ENCODE measurements around the gene LCN10. TPM values are rescaled to one million over a fixed set of nuclear protein-coding genes. Genes with fewer than 3 reads are reported as not detected.

LCN10 gene
- total and polyA plus RNA-seq, 3 experiments from 2014 or later = 0.22 to 1.2 (median 1.1) TPM

DNA sequence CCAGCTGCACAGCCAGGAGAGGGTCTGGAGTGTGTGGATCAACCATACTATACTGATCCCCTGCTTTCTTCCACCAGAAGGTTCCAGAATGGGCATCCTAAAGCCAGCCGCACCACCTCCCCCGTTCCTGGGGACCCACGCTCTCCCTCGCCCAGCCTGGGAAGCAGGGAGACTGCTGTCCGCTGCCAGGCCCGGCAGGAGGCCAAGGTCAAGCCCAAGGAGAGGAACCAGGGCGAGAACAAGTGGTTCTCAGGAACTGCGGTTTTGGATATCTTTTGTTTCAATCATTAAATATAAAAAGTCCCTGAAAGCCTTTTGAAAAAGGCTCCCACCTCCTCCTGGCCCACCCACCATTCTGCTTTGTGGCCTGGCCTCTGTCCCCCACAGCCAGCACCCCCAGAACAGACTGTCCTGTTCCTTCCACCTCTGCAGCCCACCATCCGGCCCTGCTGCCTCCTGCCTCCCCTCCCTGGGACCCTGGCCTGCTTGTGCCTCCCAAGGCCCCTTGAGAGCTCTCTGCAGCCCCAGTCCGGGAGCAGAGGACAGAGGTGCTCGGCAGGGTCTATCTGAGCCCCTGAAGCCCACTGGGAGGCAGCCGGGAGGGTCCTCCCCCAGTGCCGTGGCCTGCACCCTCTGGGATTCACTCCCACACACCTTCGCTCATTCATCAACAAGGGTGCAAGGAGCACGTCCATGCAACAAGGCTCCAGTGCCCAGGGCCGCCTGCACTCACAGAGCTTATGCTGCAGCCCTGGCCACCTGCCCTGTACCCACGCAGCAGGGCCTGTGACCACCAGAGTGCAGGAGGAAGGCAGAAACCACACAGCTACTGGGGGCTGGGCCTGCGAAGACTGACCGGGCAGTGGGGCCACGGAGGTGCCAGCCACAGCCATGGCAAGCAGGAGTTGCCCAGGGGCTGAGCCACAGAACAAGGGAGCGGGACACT lies 6.2 kb upstream of the LCN10 start:
- H3K27ac ChIP-seq (ENCODE audit: low read depth, low read length) = no peak overlapping the region
- CTCF ChIA-PET = interaction anchor here (1.3 kb wide), 1 partner anchor 9 kb away, joined by 3 read pairs; the partner anchor contains the start of gene LCN8
- no peak overlapping the region for H3K27ac Mint-ChIP-seq

DNA sequence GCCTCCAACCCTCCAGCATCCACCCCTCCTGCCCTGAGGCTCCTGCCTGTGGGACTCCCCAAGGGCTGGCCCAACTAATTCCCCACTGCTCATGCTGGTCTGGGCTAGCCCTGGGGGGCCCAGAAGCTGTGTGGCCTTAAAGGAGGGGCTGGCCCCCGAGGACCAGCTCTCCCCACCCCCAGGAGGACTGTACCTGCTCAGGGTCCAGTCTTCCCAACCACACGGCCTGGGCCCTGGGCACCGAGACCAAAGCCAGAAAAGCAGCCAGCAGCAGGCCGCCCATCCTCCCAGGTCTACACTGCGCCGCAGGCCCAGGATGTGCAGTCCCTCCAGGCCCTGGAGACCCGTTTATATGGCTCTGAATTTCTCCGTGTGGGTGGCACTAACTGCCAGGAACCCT lies 5.5 kb upstream of the LCN10 start, which contains the start of gene LCN6:
LCN6 (minus strand) TSS at position 325 of the 400 bp plus-strand sequence; CDS start at position 283, 42 bp downstream.
- Histone ChIP-seq H3K27ac (ENCODE audit: low read depth, low read length) (no peak within 1 kb of the TSS), H3K36me3 (ENCODE audit: insufficient read depth, low read length) (no peaks in the 10 kb centered on the region), H3K27me3 (ENCODE audit: insufficient read depth, low read length, poor library complexity, severe bottlenecking) (no peaks in the 10 kb centered on the region), H3K4me3 (ENCODE audit: low read length) (no peak within 1 kb of the TSS), H3K4me1 (ENCODE audit: insufficient read depth, low read length) (no peaks in the 10 kb centered on the region), H3K9me3 (ENCODE audit: low read length) (peaks cover 9% of the 10 kb centered on the region)
- Mint-ChIP-seq H3K27me3 (peaks cover 11 to 14% of the 10 kb centered on the region in 2 donors), H3K4me1 (no peaks in the 10 kb centered on the region), H3K9me3 (peaks cover 14 to 21% (median 15%) of the 10 kb centered on the region in 5 donors), H3K36me3 (peaks cover 0 to 12% (median 0%) of the 10 kb centered on the region in 3 donors), H3K27ac (no peak within 1 kb of the TSS), H3K4me3 (no peak within 1 kb of the TSS)
- POLR2A ChIA-PET = no interaction called here
- CTCF ChIA-PET = interaction anchor here (1.3 kb wide), 1 partner anchor 10 kb away, joined by 3 read pairs; the partner anchor contains the start of gene LCN8
- no peak for DNase-seq

More for the DNA sequence above, 6.2 kb upstream of the LCN10 start:
- Mint-ChIP-seq H3K4me1 (no peaks in the 10 kb centered on the region), H3K36me3 (peaks cover 0 to 12% (median 0%) of the 10 kb centered on the region in 3 donors), H3K27me3 (peaks cover 8 to 10% of the 10 kb centered on the region in 2 donors), H3K9me3 (peaks cover 14 to 21% (median 15%) of the 10 kb centered on the region in 5 donors), H3K4me3 (no peak overlapping the region)
- H3K36me3 ChIP-seq (ENCODE audit: insufficient read depth, low read length) = no peaks in the 10 kb centered on the region
- H3K27me3 ChIP-seq (ENCODE audit: insufficient read depth, low read length, poor library complexity, severe bottlenecking) = no peaks in the 10 kb centered on the region
- no peak for DNase-seq
- no peaks in the 10 kb centered on the region for H3K4me1 ChIP-seq (ENCODE audit: insufficient read depth, low read length)
- H3K9me3 ChIP-seq (ENCODE audit: low read length) = peaks cover 9% of the 10 kb centered on the region
- POLR2A ChIA-PET = no interaction called here
- no peak overlapping the region for H3K4me3 ChIP-seq (ENCODE audit: low read length)

DNA sequence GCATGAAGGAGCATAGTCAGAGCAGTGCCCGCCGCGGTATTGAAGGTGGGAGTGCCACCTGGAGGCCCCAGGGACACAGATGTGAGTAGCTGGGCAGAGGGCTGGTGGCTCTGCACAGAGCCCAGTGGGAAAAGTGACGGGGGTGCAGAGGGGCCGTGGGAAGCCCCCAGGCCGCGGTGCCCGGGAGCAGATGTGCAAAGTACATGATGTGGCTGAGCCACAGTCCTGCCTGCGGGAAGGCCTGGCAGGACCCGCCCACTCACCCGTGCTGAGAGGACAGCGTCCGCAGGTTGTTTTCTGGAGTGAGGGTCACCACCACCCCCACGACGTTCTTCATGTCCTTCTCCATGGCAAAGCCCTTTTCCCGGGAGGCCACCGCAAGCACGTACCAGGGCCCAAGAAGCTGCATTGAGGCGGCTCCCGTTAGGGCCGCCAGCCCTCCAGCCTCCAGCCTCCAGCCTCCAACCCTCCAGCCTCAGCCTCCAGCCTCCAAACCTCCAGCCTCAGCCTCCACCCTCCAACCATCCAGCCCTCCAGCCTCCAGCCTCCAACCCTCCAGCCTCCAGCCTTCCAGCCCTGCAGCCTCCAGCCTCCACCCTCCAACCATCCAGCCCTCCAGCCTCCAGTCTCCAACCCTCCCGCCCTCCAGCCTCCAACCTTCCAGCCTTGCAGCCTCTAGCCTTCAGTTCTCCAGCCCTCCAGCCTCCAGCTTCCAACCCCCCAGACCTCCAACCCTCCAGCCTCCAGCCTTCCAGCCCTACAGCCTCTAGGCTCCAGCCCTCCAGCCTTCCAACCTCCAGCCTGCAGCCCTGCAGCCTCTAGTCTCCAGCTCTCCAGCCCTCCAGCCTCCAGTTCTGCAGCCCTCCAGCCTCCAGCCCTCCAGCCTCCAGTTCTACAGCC lies 4.7 kb upstream of the LCN10 start:
- Histone ChIP-seq H3K36me3 (ENCODE audit: insufficient read depth, low read length) (no peaks in the 10 kb centered on the region), H3K27me3 (ENCODE audit: insufficient read depth, low read length, poor library complexity, severe bottlenecking) (no peaks in the 10 kb centered on the region), H3K9me3 (ENCODE audit: low read length) (peaks cover 9% of the 10 kb centered on the region), H3K27ac (ENCODE audit: low read depth, low read length) (no peak overlapping the region), H3K4me1 (ENCODE audit: insufficient read depth, low read length) (no peaks in the 10 kb centered on the region), H3K4me3 (ENCODE audit: low read length) (no peak overlapping the region)
- Mint-ChIP-seq H3K4me3 (no peak overlapping the region), H3K27me3 (peaks cover 11 to 13% of the 10 kb centered on the region in 2 donors), H3K27ac (no peak overlapping the region), H3K4me1 (no peaks in the 10 kb centered on the region), H3K9me3 (peaks cover 9 to 17% (median 11%) of the 10 kb centered on the region in 5 donors), H3K36me3 (peaks cover 0 to 9% (median 0%) of the 10 kb centered on the region in 3 donors)
- POLR2A ChIA-PET = no interaction called here
- CTCF ChIA-PET = no interaction called here
- DNase-seq = no peak

DNA sequence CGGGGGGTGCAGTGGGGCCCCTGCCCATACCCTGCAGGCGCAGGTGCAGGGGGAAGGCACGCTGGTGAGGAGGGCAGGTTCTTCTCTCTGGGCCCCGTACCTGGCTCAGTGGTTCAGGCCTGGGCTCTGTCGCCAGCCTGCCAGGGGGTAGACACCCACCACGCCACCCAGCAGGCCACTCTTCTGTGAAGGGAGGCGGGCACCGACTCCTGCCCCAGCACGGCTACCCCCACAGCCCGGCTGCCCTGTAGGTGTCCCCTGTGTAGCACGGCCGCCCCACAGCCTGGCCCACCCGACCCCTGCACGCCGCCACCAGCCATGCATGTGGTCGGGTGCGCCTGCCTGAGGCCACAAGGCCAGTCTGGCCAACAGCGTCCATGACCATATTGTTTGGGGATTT lies 3.9 kb upstream of the LCN10 start:
- Histone ChIP-seq H3K36me3 (ENCODE audit: insufficient read depth, low read length) (no peaks in the 10 kb centered on the region), H3K4me3 (ENCODE audit: low read length) (no peak overlapping the region), H3K4me1 (ENCODE audit: insufficient read depth, low read length) (peaks cover 3% of the 10 kb centered on the region), H3K9me3 (ENCODE audit: low read length) (peaks cover 3% of the 10 kb centered on the region), H3K27me3 (ENCODE audit: insufficient read depth, low read length, poor library complexity, severe bottlenecking) (no peaks in the 10 kb centered on the region), H3K27ac (ENCODE audit: low read depth, low read length) (no peak overlapping the region)
- DNase-seq = no peak
- Mint-ChIP-seq H3K27ac (no peak overlapping the region), H3K4me1 (peaks cover 0 to 4% (median 0%) of the 10 kb centered on the region in 3 donors), H3K27me3 (peaks cover 11 to 13% of the 10 kb centered on the region in 2 donors), H3K9me3 (peaks cover 1 to 9% (median 3%) of the 10 kb centered on the region in 5 donors), H3K36me3 (peaks cover 0 to under 1% (median 0%) of the 10 kb centered on the region in 3 donors), H3K4me3 (no peak overlapping the region)
- POLR2A ChIA-PET = no interaction called here
- CTCF ChIA-PET = no interaction called here

DNA sequence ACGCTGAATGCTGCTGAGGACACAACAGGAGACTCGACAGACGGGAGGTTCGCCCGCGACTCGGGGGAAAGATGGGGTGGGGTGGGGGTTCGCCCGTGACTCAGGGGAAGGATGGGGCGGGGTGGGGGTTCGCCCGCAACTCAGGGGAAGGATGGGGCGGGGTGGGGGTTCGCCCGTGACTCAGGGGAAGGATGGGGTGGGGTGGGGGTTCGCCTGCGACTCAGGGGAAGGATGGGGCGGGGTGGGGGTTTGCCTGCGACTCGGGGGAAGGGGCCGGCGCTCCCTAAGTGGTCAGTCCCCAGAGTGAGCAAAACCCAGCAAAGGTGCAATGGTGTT lies 3.4 kb upstream of the LCN10 start:
- Histone ChIP-seq H3K4me1 (ENCODE audit: insufficient read depth, low read length) (peaks cover 8% of the 10 kb centered on the region), H3K9me3 (ENCODE audit: low read length) (no peaks in the 10 kb centered on the region), H3K4me3 (ENCODE audit: low read length) (no peak overlapping the region), H3K27me3 (ENCODE audit: insufficient read depth, low read length, poor library complexity, severe bottlenecking) (no peaks in the 10 kb centered on the region), H3K36me3 (ENCODE audit: insufficient read depth, low read length) (no peaks in the 10 kb centered on the region), H3K27ac (ENCODE audit: low read depth, low read length) (no peak overlapping the region)
- Mint-ChIP-seq H3K27me3 (peaks cover 11 to 13% of the 10 kb centered on the region in 2 donors), H3K4me3 (no peak overlapping the region), H3K9me3 (peaks cover 0 to 7% (median 0%) of the 10 kb centered on the region in 5 donors), H3K27ac (no peak overlapping the region), H3K36me3 (no peaks in the 10 kb centered on the region), H3K4me1 (peaks cover 0 to 8% (median 0%) of the 10 kb centered on the region in 3 donors)
- POLR2A ChIA-PET = no interaction called here
- CTCF ChIA-PET = no interaction called here
- no peak for DNase-seq

DNA sequence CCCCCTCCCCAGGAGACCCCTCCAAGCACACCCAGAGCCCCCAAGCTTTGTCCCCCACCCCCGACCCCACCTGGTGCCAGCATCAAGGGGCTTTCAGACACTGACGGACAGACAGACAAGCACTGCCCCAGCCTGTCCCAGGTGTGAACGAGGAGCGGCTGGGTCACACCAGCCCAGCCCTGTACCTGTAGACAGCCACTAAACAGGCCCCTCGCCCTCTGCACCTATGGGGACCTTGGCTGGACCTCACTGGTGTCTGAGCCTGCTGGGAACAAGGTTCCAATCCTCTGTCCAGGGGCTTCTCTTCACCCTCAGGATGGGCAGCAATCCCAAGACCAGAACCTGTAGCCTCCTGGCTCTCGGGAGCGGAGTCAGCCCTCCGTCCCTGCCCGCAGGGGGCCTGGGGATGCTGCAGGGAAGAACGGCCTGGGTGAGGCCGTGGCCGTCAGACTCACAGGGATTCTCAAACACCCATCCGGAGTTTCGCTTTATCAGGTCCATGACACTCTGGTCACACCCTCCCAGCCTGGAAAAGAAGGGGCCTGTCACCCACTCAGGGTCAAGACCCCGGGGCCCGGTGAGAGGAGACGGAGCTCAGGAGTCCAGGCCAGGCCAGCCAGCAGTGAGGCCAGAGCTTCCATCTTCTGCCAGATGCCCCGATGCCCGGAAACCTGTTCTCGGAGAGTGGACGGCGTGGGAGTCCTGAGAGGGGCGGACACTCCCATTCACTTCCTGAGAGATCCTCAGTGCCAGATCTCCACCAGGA lies 2.8 kb upstream of the LCN10 start:
- peaks cover 0 to 8% (median 0%) of the 10 kb centered on the region in 3 donors for H3K4me1 Mint-ChIP-seq
- peaks cover 0 to 2% (median 0%) of the 10 kb centered on the region in 5 donors for H3K9me3 Mint-ChIP-seq
- ChIA-PET POLR2A (no interaction called here), CTCF (interaction anchor here (1.1 kb wide), 1 partner anchor 15 kb away, joined by 3 read pairs; no protein-coding TSS in a partner anchor)
- peaks cover 8% of the 10 kb centered on the region for H3K4me1 ChIP-seq (ENCODE audit: insufficient read depth, low read length)
- H3K36me3 ChIP-seq (ENCODE audit: insufficient read depth, low read length) = no peaks in the 10 kb centered on the region
- no peak overlapping the region for H3K4me3 ChIP-seq (ENCODE audit: low read length)
- no peaks in the 10 kb centered on the region for H3K36me3 Mint-ChIP-seq
- H3K27me3 ChIP-seq (ENCODE audit: insufficient read depth, low read length, poor library complexity, severe bottlenecking) = no peaks in the 10 kb centered on the region
- no peak overlapping the region for H3K27ac ChIP-seq (ENCODE audit: low read depth, low read length)
- no peak overlapping the region for H3K27ac Mint-ChIP-seq
- no peak overlapping the region for H3K4me3 Mint-ChIP-seq
- H3K9me3 ChIP-seq (ENCODE audit: low read length) = no peaks in the 10 kb centered on the region
- H3K27me3 Mint-ChIP-seq = peaks cover 11 to 13% of the 10 kb centered on the region in 2 donors
- DNase-seq = no peak

DNA sequence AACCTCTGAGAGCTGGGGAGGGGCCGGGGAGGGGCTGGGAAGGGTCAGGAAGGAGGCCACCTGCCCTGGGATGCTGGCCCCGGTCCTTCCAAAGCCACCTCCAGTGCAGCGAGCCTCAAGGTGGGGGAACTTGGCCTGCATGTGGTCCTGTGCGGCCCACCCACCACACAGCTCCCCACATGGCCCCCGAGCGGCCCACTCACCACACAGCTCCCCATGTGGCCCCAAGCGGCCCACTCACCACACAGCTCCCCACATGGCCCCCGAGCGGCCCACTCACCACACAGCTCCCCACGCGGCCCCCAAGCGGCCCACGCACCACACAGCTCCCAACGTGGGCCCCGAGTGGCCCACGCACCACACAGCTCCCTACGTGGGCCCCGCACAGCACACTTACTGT lies 2.0 kb upstream of the LCN10 start:
- H3K4me1 Mint-ChIP-seq = peaks cover 0 to 8% (median 0%) of the 10 kb centered on the region in 3 donors
- H3K4me3 ChIP-seq (ENCODE audit: low read length) = no peak overlapping the region
- H3K9me3 Mint-ChIP-seq = peaks cover 0 to 1% (median 0%) of the 10 kb centered on the region in 5 donors
- H3K27me3 Mint-ChIP-seq = peaks cover 11 to 13% of the 10 kb centered on the region in 2 donors
- DNase-seq = no peak
- ChIA-PET CTCF (interaction anchor here (1.1 to 1.3 kb wide), 2 partner anchors 14 to 18 kb away, joined by 3 to 6 read pairs; no protein-coding TSS in a partner anchor), POLR2A (no interaction called here)
- no peak overlapping the region for H3K27ac ChIP-seq (ENCODE audit: low read depth, low read length)
- peaks cover 8% of the 10 kb centered on the region for H3K4me1 ChIP-seq (ENCODE audit: insufficient read depth, low read length)
- no peak overlapping the region for H3K27ac Mint-ChIP-seq
- no peaks in the 10 kb centered on the region for H3K36me3 Mint-ChIP-seq
- no peaks in the 10 kb centered on the region for H3K27me3 ChIP-seq (ENCODE audit: insufficient read depth, low read length, poor library complexity, severe bottlenecking)
- no peaks in the 10 kb centered on the region for H3K36me3 ChIP-seq (ENCODE audit: insufficient read depth, low read length)
- H3K9me3 ChIP-seq (ENCODE audit: low read length) = no peaks in the 10 kb centered on the region
- H3K4me3 Mint-ChIP-seq = no peak overlapping the region
